ENCODE results near the gene CNTLN. TPM values are rescaled to one million over a fixed set of nuclear protein-coding genes. Genes with fewer than 3 reads are reported as not detected.

Gene CNTLN
- total and polyA plus RNA-seq, 9 of the 15 experiments (the other 6 are each of a cell fraction or from before 2014, with no cell fraction given): 0.08 TPM; not detected in 8

DNA sequence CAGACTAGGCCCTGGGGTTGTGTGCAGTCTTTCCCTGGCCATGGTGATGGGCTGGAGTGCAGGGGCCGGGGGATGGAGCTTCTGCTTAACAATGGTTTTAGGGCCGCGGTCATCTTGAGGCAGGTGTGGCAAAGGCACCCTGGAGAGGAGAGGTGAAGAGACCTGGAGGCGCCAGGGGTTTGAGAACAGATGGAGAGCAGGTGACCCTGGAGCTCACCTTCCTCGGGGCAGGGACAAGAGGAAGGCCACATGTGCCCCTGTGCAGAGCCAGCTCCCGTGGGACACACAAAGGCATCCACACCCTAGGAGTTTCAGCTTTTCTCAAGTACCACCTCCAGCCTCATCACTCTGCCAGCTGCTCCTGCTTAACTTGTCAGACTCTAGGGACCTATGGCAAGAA, 397.6 kb downstream of the CNTLN start:
- DNase-seq (ENCODE audit: extremely low read depth in 1 of 4, low spot score in 3 of 4): no peak
- in situ Hi-C loops (cut with MboI): loop anchor here (25.0 kb wide), 1 partner anchor 1930 kb away; no protein-coding TSS in a partner anchor

More for the DNA sequence above, 397.6 kb downstream of the CNTLN start:
- no peak overlapping the region for H3K9ac ChIP-seq (ENCODE audit: insufficient read depth in 1 of 2, low read depth in 2 of 2, low read length in 2 of 2)
- FAIRE-seq: no peak
- H2AFZ ChIP-seq (ENCODE audit: low read depth, low read length): no peak overlapping the region
- ATAC-seq: no peak
- no peaks in the 10 kb centered on the region for H3K79me2 ChIP-seq (ENCODE audit: control insufficient read depth, insufficient read depth, low read length)
- intact Hi-C loops (cut with micrococcal nuclease): loop anchor here (10.0 kb wide), 1 partner anchor 272 kb away; no protein-coding TSS in a partner anchor
- H3K4me1 ChIP-seq (replicated peaks in 1 of 2; ENCODE audit: control insufficient read depth in 2 of 2, insufficient read depth in 2 of 2, low read length in 2 of 2): no peaks in the 10 kb centered on the region
- POLR2A ChIA-PET: no interaction called here
- no peaks in the 10 kb centered on the region for H3K9me1 ChIP-seq (ENCODE audit: control insufficient read depth, insufficient read depth, low read length)
- 3% methylated on average over 4 of the region's 6 CpGs for WGBS (ENCODE audit: insufficient coverage, low coverage, missing lambda C conversion rate)
- H3K4me3 ChIP-seq: no peak overlapping the region
- H4K20me1 ChIP-seq (replicated peaks; ENCODE audit: control insufficient read depth, insufficient read depth, low read length): no peaks in the 10 kb centered on the region
- H3K36me3 ChIP-seq (ENCODE audit: control insufficient read depth, insufficient read depth, low read length): no peaks in the 10 kb centered on the region
- no peaks in the 10 kb centered on the region for H3K9me3 ChIP-seq (replicated peaks; ENCODE audit: control insufficient read depth, insufficient read depth, low read depth, low read length)
- H3K27ac ChIP-seq (ENCODE audit: extremely low read depth, low read depth, low read length): no peak overlapping the region
- no TSS peak for BruUV-seq (replicated peaks)
- TF ChIP-seq, protein P1, sequence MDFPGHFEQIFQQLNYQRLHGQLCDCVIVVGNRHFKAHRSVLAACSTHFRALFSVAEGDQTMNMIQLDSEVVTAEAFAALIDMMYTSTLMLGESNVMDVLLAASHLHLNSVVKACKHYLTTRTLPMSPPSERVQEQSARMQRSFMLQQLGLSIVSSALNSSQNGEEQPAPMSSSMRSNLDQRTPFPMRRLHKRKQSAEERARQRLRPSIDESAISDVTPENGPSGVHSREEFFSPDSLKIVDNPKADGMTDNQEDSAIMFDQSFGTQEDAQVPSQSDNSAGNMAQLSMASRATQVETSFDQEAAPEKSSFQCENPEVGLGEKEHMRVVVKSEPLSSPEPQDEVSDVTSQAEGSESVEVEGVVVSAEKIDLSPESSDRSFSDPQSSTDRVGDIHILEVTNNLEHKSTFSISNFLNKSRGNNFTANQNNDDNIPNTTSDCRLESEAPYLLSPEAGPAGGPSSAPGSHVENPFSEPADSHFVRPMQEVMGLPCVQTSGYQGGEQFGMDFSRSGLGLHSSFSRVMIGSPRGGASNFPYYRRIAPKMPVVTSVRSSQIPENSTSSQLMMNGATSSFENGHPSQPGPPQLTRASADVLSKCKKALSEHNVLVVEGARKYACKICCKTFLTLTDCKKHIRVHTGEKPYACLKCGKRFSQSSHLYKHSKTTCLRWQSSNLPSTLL (IDR thresholded peaks at IDR 0.05): no peak
- TF ChIP-seq ZNF512 (tag; IDR thresholded peaks at IDR 0.05) (no peak), EWSR1 (IDR thresholded peaks at IDR 0.05; ENCODE audit: borderline replicate concordance, low read depth, partially characterized antibody) (no peak), TRIM28 (IDR thresholded peaks at IDR 0.05) (no peak), RUNX1 (IDR thresholded peaks at IDR 0.05; ENCODE audit: low read depth) (no peak), CSDE1 (IDR thresholded peaks at IDR 0.05) (no peak), SUPT5H (IDR thresholded peaks at IDR 0.05) (no peak), ZNF3 (CRISPR knock-in tag; IDR thresholded peaks at IDR 0.05) (no peak), DNMT1 (IDR thresholded peaks at IDR 0.05) (no peak), SNIP1 (IDR thresholded peaks at IDR 0.05; ENCODE audit: low read depth) (no peak), ZFPM2 (CRISPR knock-in tag; IDR thresholded peaks at IDR 0.05) (no peak), MEF2A (IDR thresholded peaks at IDR 0.05; ENCODE audit: control insufficient read depth, low read depth, low read length) (no peak), PCBP2 (IDR thresholded peaks at IDR 0.05; ENCODE audit: low read depth, low read length, poor library complexity, severe bottlenecking) (no peak), ID3 (CRISPR knock-in tag; IDR thresholded peaks at IDR 0.05) (no peak), ID3 (tag; IDR thresholded peaks at IDR 0.05) (no peak)
- CTCF ChIA-PET (ENCODE audit: low intra/inter-chr PET ratio): no interaction called here
- no peak overlapping the region for H3K4me2 ChIP-seq (ENCODE audit: insufficient read depth, low read length)
- no peaks in the 10 kb centered on the region for H3K27me3 ChIP-seq (ENCODE audit: control insufficient read depth in 2 of 2, insufficient read depth in 2 of 2, low read length in 2 of 2)
